ENCODE results near the gene RACGAP1.

DNA sequence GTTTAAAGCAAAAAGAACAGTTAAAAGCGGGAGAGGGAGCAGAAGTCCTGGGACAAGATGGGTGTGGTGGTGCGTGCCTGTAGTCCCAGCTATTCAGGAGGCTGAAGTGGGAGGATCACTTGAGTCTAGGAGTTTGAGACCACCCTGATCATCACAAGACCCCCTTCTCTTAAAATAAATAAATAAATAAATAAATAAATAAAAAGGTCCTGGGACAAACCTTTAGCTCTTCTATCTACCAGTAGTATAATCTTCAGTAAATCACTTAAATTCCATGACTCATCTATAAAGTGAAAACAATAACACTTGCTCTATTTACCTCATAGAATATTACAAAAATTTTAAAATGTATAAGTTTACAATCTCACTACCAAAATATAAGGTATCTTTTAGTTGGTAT is 5.8 kb downstream of the RACGAP1 start:
- no peak for TF ChIP-seq CTCF (IDR thresholded peaks at IDR 0.05)
- TF ChIP-seq EZH2 (IDR thresholded peaks at IDR 0.05; ENCODE audit: borderline replicate concordance, insufficient read depth, low read depth, low read length, poor library complexity, severe bottlenecking), result no peak

Data from B cell (primary cell).